Panc1 (cell line): ENCODE data around the gene CHTOP.

ENCODE experiments used
- TF ChIP-seq, protein P1 (sequence below): fragments of 450-650 bp; IDR thresholded peaks from 2 replicates; pipeline ENCODE4 v1.5.1; 2017; ENCODE audit warnings: mild to moderate bottlenecking
- TF ChIP-seq, protein P2 (sequence below), 2 experiments: IDR thresholded peaks; 2 replicates each; pipeline ENCODE4 v1.6.1; 2011 to 2012; ENCODE audit warnings: low read depth in 2 of 2, control low read depth in 1 of 2, low read length in 1 of 2, mild to moderate bottlenecking in 1 of 2, moderate library complexity in 1 of 2; ENCODE audit not compliant: insufficient read depth in 1 of 2

DNA sequence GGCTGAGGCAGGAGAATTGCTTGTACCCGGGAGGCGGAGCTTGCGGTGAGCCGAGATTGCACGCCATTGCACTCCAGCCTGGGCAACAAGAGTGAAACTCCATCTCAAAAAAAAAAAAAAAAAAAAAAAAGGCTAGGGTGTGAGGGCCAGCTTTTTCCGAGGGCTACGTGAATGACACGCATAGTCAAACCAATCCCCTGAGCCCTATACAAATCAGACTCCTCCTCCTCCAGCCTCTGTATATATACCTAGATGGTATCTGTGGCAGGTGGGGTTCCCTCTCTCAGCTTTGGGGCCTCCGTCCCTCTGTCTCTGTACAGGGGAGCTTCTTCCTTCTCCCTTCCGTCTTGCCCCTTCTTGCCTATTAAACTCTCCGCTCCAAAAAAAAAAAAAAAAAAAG, 27.7 kb upstream of the CHTOP start:
- TF ChIP-seq, protein P1, sequence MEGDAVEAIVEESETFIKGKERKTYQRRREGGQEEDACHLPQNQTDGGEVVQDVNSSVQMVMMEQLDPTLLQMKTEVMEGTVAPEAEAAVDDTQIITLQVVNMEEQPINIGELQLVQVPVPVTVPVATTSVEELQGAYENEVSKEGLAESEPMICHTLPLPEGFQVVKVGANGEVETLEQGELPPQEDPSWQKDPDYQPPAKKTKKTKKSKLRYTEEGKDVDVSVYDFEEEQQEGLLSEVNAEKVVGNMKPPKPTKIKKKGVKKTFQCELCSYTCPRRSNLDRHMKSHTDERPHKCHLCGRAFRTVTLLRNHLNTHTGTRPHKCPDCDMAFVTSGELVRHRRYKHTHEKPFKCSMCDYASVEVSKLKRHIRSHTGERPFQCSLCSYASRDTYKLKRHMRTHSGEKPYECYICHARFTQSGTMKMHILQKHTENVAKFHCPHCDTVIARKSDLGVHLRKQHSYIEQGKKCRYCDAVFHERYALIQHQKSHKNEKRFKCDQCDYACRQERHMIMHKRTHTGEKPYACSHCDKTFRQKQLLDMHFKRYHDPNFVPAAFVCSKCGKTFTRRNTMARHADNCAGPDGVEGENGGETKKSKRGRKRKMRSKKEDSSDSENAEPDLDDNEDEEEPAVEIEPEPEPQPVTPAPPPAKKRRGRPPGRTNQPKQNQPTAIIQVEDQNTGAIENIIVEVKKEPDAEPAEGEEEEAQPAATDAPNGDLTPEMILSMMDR, result no peak
- TF ChIP-seq, protein P2, sequence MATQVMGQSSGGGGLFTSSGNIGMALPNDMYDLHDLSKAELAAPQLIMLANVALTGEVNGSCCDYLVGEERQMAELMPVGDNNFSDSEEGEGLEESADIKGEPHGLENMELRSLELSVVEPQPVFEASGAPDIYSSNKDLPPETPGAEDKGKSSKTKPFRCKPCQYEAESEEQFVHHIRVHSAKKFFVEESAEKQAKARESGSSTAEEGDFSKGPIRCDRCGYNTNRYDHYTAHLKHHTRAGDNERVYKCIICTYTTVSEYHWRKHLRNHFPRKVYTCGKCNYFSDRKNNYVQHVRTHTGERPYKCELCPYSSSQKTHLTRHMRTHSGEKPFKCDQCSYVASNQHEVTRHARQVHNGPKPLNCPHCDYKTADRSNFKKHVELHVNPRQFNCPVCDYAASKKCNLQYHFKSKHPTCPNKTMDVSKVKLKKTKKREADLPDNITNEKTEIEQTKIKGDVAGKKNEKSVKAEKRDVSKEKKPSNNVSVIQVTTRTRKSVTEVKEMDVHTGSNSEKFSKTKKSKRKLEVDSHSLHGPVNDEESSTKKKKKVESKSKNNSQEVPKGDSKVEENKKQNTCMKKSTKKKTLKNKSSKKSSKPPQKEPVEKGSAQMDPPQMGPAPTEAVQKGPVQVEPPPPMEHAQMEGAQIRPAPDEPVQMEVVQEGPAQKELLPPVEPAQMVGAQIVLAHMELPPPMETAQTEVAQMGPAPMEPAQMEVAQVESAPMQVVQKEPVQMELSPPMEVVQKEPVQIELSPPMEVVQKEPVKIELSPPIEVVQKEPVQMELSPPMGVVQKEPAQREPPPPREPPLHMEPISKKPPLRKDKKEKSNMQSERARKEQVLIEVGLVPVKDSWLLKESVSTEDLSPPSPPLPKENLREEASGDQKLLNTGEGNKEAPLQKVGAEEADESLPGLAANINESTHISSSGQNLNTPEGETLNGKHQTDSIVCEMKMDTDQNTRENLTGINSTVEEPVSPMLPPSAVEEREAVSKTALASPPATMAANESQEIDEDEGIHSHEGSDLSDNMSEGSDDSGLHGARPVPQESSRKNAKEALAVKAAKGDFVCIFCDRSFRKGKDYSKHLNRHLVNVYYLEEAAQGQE (IDR thresholded peaks at IDR 0.05; ENCODE audit: insufficient read depth in 1 of 2, low read depth in 2 of 2, low read length in 1 of 2), result no peak
